Measurements from ENCODE around the gene TNFRSF8.

- TF ChIP-seq CTCF (conservative IDR thresholded peaks at IDR 0.05; ENCODE audit: low read depth, low read length) (no peak), EZH2 (IDR thresholded peaks at IDR 0.05; ENCODE audit: low read length, unreplicated experiment) (no peak), EZH2phosphoT487 (IDR thresholded peaks at IDR 0.05; ENCODE audit: borderline replicate concordance, low read length) (no peak)
Measured at GRCh38 chr1:12149791-12150175, 86.7 kb downstream of the TNFRSF8 start.
